AML-193 (cell line): Measurements from ENCODE around the gene LHX5.

Experiments
- DNase-seq, 2 experiments: peaks; one replicate each; lab custom pipeline; 2025; lab: John Stamatoyannopoulos, UW

The LHX5 gene

DNA sequence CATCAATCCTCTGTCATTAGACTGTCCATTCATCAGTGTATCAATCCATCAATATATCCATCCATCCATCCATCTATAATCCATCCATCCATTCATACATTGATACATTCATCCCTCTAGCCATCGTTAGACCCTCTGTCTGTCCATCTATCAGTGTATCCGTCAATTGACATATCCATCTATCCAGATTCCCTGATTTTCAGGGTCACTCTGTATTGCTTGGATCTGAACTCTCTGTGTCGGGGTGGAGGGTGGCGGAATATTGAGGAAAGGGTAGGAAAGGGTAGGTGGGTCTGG, 32.4 kb downstream of the LHX5 start:
- no peak for DNase-seq

DNA sequence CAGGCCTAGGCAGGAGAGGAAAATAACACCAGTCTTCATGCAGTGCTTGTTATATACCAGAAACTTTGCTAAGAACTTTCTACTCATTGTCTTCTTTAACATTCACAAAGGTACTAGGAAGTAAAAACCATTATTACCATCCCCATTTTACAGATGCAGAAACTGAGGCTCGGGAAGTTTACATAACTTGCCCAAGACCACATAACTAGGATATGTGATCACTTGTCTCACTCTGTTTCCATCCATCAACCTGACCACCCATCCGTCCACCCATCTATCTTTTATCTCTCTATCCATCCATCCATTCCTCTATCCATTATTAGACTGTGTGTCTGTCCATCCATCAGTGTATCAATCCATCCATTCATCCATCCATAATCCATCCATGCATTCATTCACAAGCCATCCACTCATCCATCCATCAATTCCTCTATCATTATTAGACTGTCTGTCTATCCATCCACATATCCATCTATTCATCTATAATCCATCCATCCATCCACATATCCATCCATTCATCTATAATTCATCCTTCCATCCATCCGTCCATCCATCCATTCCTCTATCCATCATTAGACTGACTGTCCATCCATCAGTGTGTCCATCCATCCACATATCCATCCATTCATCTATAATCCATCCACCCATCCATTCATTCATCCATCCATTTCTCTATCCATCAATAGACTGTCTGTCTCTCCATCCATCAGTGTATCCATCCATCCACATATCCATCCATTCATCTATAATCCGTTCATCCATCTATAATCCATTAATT, 33.0 kb downstream of the LHX5 start:
- no peak for DNase-seq

DNA sequence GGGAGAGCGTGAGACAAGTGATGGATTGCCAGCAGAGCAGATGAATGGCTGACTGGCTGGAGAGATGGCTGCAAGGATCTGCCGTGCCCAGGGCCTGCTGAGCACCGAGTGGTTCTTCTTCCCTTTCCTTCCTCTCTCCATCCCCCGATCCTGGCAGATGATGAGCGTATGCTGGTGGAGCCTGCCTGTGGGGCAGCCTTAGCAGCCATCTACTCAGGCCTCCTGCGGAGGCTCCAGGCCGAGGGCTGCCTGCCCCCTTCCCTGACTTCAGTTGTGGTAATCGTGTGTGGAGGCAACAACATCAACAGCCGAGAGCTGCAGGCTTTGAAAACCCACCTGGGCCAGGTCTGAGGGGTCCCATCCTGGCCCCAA, 34.0 kb downstream of the LHX5 start:
- no peak for DNase-seq

DNA sequence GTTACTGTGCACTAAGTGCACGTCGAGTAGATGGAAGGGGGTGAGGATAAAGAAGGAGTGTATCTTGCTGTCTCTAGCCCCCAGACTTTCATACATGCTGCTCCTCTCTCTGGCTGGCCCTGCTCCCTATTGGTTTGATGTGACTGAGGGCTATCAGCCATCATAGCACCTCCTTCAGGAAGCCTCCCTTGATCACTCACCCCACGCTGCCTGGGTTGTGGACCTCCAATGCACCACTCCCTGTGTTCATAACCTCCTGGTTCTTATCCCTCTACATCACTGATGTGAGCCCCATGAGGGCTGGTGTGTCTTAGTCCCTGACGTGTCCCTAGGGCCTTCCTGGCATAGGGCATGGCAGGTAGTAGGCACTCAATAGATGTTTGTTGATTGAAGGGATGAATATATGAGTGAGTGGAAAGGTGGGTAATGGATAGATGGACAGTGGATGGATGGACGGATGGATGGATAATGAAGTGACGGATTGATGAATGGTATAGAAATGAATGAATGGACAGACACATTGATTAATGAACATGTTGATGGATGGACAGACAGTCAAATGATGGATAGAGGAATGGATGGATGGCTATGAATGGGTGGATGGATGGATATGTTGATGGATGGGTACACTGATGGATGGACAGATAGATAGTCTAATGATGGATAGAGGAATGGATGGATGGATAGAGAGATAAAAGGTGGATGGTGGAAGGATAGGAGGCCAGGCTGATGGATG, 34.5 kb downstream of the LHX5 start:
- no peak for DNase-seq

DNA sequence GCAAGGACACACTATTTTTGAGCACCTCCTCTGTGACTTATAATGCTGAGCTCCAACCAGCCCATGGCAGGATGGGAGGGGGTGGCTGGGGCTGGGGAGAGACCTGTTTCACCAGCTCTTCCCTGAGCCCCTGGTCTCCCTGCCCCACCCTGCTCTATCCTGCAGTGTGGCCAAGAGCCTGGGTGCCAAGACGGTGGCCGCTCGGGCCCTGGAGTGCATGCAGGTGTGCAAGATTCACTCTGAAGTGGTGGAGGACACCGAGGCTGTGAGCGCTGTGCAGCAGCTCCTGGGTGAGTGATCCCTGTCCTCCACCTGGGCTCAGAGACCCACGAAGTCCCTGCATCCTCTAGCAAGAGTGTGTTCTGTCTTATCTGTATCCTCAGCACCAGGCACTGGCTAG, 35.1 kb downstream of the LHX5 start:
- no peak for DNase-seq

DNA sequence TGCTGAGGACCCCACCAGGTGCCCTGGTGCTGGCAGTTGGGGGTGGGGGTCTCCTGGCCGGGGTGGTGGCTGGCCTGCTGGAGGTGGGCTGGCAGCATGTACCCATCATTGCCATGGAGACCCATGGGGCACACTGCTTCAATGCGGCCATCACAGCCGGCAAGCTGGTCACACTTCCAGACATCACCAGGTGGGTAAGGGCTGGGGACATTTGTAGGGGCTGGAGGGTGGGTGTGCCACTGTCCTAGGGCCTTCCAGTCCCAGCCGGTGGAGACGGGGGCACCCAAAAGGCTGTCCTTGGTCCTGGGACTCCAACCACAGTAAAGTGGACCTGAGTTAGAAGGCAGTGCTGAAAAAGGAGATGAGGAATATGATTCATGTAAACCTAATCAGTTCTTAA, 36.3 kb downstream of the LHX5 start:
- no peak for DNase-seq

DNA sequence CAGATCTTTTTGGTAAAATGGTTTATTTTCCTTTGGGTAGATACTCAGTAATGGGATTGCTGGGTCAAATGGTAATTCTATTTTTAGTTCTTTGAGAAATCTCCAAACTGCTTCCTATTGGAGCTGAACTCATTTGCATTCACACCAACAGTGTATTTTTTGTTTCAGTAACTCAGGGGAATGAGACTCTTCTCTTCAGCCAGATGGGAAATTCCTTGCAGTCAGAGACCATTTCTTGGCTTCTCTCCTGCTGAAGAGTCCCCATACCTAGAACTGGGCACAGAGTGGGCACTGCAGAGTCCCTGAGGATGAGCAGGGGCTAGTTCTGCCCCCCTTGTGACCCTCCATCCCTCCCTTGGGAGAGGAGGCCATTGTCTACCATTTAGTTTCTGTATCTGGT, 38.7 kb downstream of the LHX5 start:
- DNase-seq, result no peak

DNA sequence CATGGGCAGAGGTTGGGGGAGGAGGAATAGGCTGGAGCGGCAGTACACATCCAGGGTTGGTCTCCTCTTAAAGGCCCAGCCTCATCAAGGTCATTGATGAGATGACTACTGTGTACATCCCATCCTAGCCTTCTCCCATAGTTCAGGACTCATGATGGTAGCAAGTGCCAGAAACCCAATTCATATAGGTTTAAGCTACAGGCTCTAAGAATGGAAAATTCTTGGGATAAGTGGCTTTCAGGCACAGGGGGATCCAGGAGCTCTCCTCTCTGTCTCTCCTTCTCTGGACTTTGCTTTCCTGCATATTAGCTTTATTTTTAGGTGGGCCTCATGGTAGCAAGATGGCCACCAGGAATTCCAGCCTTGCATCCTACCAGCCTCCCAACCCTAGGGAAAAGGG, 43.2 kb downstream of the LHX5 start:
- no peak for DNase-seq

DNA sequence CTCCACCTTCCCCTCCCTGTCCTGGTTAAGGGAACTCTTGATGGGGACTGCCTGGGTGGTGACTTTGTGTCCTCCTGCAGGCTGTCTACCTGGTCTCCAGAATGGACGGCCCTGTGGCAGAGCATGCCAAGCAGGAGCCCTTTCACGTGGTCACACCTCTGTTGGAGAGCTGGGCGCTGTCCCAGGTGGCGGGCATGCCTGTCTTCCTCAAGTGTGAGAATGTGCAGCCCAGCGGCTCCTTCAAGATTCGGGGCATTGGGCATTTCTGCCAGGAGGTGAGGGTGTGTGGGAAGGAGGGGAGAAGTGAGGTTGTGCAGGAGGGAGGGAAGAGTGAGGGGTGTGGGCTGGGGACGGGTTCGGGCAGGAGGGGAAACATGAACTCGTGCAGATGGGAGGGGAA, 43.8 kb downstream of the LHX5 start:
- no peak for DNase-seq

DNA sequence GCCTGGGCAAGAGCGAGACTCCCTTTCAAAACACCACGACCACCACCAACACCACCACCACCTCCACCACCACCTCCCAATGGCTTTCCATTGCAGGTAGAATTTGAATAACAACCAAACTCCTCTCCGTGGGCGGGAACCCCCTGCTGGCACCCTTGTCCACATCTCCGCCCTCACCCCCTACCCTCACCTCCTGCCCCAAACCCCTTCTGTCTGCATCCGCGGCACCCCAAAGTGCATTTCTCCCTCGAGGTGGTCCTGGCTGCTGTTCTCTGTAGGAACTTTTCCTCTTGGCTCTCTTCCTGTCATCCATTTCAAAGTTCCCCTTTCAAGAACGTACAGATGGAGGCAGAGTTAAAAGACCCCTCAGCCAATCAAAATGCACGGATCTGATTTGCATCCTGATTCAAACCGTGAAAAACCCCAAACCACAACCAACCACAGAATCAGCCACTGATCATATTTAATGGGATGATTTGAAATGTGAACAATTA, 45.7 kb downstream of the LHX5 start:
- no peak for DNase-seq

DNA sequence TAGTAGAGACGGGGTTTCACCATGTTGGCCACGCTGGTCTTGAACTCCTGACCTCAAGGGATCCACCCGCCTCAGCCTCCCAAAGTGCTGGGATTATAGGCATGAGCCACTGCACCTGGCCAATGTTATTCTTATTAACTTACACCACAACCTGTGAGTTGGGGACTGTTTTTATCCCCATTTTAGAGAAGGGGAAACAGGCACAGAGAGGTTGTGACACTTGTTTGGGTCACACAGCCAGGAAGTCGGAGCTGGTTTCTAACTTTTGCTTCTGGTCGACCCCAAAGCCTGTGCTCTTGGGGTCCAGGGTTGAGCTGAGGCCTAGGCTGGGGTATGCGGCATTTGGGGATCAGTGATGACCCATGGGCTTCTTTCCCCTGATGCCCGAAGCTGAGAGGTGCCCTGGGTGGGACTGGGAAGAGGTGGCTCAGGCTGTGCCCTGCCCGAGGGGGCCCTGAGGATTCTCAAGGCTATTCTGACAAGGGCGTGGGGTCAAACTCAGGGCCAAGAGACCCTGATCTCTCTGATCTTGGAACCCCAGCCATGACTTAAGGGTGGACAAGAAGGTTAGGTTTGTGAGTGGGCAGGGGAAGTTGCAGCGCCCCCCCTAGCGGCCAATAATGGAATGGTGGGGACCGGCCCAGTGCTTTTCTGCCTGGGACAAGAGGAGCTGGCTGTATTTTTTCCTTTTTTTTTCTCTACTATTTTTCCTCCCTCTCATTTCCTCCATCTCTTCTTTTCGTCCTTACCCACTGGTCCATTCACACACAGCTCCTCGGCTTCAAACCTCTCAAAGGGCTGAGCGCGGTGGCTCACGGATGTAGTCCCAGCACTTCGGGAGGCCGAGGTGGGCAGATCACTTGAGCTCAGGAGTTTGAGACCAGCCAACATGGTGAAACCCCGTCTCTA, 46.5 kb downstream of the LHX5 start:
- peak; percentile 35 to 53 for DNase-seq

DNA sequence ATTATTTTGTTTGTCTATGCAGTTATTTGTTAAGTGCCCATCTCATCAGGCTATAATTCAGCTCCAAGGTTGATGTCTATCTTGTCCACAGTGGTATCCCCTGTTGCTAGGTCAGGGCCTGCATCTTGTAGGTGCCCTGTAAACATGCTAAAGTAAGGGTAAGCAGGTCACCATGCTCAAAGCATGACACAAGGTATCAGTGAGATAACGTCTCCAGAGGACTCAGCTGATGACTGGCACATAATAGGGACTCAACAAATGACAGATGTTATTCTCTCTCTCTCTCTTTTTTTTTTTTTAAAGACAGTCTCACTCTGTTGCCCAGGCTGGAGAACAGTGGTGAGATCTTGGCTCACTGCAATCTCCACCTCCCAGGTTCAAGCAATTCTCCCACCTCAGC, 47.2 kb downstream of the LHX5 start:
- DNase-seq, result no peak

DNA sequence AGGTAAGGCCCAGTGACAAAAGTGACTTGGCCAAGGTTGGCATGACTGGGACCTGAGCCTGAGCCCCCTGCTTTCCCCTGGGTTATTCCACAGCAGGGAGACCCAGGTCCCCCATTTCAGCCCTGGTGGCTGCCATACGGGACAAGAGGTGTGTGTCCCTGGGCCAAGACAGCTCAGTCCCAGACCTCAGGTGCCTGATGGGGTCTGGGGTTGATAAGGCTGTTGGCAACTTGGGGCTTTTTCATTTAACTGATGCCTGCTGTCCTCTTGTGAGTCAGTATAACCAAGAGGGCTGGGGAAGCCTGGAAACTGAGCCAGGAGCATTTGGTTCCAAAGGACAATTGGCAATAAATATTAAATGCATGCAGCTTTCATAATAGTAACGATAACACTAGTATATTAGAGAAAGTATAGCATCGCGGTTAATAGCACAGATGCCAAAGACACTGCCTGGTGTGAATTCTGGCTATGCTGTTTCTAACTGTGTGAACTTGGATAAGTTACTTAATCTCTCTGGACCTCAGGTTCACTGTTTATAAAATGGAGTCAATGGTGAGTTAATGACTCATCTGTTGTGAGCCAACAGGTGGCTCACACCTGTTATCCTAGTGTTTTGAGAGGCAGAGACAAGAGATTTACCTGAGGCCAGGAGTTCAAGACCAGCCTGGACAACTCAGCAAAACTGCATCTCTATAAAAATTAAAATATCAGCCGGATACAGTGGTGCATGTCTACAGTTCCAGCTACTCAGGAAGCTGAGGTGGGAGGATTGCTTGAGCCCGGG, 48.6 kb downstream of the LHX5 start:
- DNase-seq, result no peak

DNA sequence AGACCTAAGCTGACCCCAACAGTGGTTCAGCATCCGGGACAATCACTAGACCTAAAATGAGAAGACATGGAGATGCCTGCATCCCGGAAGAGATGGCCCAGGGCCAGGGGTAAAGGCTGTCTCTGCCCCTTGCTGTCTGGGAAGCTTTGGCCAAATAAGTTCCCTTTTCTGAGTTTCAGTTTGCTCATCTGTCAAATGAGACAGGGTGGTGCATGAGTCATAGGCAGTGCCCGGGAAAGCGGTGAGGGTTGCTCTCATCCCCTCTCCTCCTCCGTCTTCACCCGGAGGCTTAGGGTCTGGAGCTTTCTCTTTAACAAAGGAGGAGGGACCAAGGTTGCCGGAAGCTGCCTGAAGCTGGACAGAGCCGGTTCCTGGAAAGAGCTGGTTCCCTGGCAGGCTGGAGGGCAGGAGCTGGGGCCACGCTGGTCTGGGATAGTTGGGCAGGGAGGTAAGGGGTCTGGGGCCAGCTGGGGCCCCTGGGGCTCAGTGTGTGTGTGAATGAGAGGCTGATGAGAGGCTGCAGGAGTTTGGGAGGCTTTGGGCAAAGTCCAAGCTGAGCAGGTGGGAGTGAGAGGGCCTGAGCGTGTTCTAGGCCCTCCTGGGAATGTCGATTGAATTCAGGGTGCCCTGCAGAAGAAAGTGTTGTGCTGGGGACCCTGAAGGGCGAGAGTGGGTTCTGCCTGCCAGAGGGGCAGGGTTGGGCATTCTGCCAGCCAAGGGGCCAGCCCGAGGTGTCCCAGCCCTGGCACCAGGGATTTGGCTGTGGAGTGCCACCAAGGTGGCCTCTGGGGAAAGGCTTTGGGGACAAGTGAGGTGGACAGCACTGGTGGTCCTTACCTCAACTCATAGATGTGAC, 49.4 kb downstream of the LHX5 start, which contains the start of gene SDSL:
Gene SDSL (plus strand): TSS at position 351 of the 856 bp plus-strand sequence. CDS start 5,603 bp downstream, outside the sequence.
- peak; percentile 97 for DNase-seq

DNA sequence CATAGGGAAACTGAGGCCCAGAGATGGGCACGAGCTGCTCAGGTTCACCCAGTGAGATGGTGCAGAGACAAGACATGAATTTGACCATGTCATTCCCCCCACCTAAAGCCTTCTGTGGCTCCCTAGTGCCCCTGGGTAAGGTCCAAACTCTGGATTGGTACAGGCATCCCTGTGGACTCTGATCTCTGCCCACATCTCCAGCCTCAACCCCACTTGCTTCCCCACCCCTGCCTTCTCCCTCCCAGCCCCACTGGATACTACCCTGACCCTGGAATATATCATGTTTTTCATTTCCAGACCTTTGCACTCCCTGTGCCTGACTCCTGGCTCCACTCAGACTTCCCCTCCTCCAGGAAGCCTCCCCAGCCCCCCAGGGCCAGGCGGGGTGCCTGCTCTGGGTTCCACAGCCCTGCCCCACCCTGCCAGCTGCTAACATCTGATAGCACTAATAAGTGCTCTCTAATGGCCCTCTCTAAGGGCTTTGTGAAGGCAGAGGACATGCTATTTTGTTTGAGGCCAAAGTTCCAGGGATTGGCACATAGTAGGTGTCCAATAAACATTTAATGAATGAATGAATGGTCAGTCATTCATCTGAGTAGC, 50.6 kb downstream of the LHX5 start:
- DNase-seq, result no peak

DNA sequence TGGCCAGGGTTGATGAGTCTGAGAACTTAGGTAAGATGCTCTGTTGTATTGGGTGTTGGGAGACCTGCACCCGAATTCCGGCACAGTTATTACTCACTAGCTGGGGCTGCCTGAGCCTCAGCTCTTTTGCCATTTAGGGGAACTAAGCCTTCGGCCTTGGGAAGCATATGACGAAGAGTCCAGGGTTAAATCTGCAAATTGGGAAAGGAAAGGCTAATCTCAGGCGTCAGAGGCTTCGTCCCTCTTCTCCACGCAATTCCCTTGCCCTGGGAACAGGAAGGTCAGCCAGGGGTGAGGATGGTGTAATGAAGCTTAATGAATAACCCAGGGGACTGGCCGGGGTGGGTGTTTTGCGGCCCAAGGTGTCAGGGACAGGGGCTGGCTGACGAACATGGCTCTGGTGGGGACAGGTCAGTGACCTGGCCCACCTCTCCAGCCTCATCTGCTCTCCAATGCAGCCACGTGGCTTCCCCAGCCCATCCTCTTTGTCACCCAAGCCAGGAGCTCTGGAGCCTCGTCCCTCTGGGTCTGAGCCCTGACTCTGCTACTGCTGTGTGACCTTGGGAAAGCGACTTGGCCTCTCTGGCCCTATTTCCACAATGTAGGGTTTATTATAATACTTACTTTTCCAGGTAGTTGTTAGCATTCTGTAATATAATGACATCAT, 53.3 kb downstream of the LHX5 start:
- no peak for DNase-seq

DNA sequence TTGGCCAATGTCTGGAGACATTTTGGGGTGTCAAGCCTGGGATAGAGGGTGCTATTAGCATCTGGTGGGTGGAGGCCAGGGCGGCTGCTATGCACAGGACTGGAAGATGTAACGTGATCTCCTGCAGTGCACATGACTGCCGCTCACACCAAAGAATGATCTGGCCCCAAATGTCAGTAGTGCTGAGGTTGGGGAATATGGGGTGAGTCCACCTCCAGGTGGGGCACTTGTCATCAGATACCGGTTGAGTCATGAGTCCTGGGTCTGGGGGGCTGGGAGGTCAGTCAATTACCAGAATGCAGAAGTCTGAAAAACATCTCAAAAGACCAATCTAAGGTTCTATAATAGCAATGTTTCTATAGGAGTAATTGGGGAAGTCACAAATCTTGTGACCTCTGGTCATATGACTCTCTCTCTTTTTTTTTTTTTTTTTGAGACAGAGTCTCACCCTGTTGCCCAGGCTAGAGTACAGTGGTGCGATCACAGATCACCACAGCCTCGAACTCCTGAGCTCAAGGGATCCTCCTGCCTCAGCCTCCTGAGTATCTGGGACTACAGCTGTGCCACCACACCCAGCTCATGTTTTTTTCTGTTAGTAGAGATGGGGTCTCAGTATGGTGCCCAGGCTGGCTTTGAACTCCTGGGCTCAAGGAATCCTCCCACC, 55.4 kb downstream of the LHX5 start:
- peak; percentile 66 to 72 for DNase-seq

DNA sequence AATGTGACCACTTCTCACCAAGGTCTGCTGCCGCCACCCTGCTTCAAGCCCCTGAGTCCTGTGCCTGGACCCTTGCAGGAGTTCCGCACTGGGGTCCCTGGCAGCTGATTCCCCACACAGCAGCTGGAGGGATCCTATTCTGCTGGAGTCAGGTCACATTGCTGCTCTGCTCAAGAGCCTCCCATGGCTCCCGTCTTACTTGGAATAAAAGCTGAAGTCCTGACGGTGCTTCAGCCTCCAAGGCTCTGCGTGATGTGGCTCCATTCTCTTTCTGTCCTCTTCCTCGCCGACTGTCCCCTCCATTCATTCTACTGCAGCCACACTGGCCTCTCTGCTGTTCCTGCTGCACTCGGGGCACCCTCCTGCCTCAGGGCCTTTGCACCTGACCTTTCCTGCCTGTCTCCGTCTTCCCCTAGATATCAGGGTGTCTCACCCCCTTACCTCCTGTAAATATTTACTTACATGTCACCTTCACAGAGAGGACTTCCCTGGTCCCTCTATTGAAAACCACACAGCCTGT, 57.1 kb downstream of the LHX5 start:
- no peak for DNase-seq

DNA sequence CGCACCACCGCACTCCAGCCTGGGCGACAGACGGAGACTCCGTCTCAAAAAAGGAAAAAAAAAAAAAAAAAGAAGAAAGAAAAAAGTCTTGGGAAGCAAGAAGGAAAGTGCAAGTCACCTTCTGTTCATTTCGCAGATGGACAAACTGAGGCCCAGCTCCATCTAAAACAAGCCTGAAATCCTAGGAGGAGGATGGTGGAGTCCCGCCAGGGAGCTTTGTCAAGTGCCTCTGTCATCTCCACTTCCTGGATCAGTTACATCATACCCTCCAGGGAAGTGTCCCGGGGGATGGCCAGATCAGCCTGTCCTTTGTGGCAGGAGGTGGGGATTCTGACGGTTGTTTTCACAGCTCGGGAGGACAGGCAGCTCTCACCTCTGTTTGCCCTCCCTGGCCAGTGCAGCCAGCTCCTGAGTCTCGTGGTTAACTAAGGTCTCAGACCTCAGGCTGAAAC, 58.2 kb downstream of the LHX5 start:
- DNase-seq, result no peak
